GM12865 (cell line): ENCODE data around the gene TENM4.

ENCODE experiments used
- DNase-seq: peaks from one replicate; pipeline ENCODE4 v3.0.0; 2010; ENCODE audit warnings: low read depth
- H3K4me3 ChIP-seq: 2 replicates; pipeline ENCODE4 v1.5.1; 2011; ENCODE audit warnings: mild to moderate bottlenecking, low read depth, low read length, control low read depth
- CTCF ChIP-seq: IDR thresholded peaks from 2 replicates; pipeline ENCODE4 v1.5.1; 2011; ENCODE audit warnings: low read length, control low read depth, low read depth, inconsistent platforms; ENCODE audit not compliant: insufficient read depth; ENCODE audit errors: missing control alignments

TENM4 gene

GRCh38 chr11:78926633-78927338 lies 514.0 kb downstream of the TENM4 start:
- no peak for TF ChIP-seq CTCF
- no peak for DNase-seq
- no peak overlapping the region for H3K4me3 ChIP-seq

DNA sequence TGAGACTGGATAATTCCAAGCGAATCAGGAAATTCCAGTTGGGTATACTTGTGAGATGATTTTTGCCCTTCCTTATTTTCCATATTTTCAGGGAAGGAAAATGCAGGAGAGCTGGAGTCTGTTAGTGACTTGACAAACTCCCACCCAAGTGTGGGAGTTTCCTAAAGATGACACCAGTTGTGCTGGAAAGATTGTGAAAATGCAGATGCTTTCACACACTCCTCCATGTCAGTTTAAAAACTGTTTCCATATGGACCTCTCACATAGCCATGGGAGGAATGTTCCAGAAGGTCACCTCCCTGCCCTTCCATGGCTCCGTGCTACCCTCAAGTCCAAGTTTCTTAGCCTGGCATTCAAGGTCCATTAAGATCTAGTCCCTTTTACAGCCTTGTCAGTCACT lies 515.4 kb downstream of the TENM4 start:
- no peak overlapping the region for H3K4me3 ChIP-seq
- no peak for DNase-seq
- no peak for TF ChIP-seq CTCF

DNA sequence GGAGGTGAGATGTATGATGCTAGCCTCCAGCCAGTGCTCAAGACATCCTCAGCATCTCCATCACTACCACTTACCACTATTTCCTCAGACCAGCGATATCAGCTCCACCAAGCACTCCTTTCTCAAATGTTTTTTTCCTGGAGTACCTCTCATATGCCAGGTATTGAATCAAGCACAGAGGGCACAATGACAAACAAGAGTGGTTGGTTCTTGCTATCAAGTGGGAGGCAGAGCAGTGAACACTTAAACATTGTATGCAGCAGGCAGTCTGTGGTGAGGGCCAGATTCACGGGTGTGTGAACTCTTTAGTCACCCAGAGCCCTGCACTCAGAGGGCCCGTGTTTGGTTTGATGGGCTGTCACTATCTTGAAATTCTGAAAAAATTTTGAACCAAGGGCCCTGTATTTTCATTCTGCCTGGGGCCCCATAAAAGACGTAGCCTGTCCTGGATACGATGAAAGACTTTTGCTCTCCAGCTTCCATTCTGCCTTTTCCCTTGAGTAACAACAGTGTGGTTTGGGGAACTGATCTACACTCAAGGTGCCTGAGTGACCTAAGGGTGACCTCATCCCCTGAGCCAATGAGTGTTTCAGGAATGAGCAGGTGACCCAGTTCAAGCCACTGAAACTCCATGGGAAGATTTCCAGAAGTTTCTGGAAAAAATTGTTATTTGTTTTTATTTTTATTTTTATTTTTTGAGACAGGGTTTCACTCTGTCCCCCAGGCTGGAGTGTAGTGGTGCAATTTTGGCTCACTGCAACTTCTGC lies 517.8 kb downstream of the TENM4 start:
- no peak overlapping the region for H3K4me3 ChIP-seq
- no peak for DNase-seq
- no peak for TF ChIP-seq CTCF

GRCh38 chr11:78921509-78921908 lies 519.3 kb downstream of the TENM4 start:
- H3K4me3 ChIP-seq, result no peak overlapping the region
- DNase-seq, result no peak
- TF ChIP-seq CTCF, result no peak

DNA sequence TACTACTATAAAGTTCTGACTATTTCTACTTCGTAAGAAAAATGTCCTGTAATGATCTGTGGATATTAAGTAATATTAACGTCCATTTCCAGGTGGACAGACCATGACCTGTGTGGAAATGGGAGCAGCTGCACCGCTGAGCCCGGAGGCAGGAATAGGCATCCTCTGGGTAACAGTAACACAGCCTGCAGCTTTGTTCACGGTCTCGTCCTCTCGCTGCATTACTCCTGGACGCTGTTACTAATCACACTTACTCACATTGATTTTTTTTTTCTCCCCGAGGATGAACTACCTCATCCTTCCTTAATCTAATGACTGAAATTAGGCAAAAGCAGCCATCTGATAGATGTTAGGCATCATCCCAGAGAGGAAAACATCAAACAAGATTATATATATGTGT lies 520.5 kb downstream of the TENM4 start:
- no peak overlapping the region for H3K4me3 ChIP-seq
- DNase-seq, result no peak
- no peak for TF ChIP-seq CTCF

GRCh38 chr11:78916759-78917158 lies 524.1 kb downstream of the TENM4 start:
- no peak overlapping the region for H3K4me3 ChIP-seq
- TF ChIP-seq CTCF, result no peak
- no peak for DNase-seq
